HL-60/S4 (cell line): ENCODE measurements around the gene CACHD1.

ENCODE experiments used
- in situ Hi-C: fragments of 300-500 bp; cut with MboI; formaldehyde crosslinking; loops from 2 replicates; pipeline ENCODE4 v1.14.3; 2022; ENCODE audit warnings: low sequenced_read_pairs

CACHD1 gene

GRCh38 chr1:64469977-64470664, at the start of gene CACHD1:
Gene CACHD1 (plus strand): TSS chr1:64470129. CDS start chr1:64470745, 616 bp downstream.
- in situ Hi-C loops = no loop called here

- in situ Hi-C loops = no loop called here
Observed at GRCh38 chr1:64421377-64421776, 48.6 kb upstream of the CACHD1 start.

- in situ Hi-C loops = no loop called here
Observed at GRCh38 chr1:64423526-64423925, 46.4 kb upstream of the CACHD1 start.

GRCh38 chr1:64424412-64424811, 45.5 kb upstream of the CACHD1 start:
- in situ Hi-C loops = no loop called here

GRCh38 chr1:64425521-64425920, 44.4 kb upstream of the CACHD1 start:
- in situ Hi-C loops = no loop called here

- in situ Hi-C loops = no loop called here
Observed at GRCh38 chr1:64426681-64427080, 43.2 kb upstream of the CACHD1 start.

- in situ Hi-C loops = no loop called here
Observed at GRCh38 chr1:64427879-64428278, 42.0 kb upstream of the CACHD1 start.

GRCh38 chr1:64433308-64433707, 36.6 kb upstream of the CACHD1 start:
- in situ Hi-C loops = no loop called here

- in situ Hi-C loops = no loop called here
Observed at GRCh38 chr1:64433747-64434146, 36.2 kb upstream of the CACHD1 start.

GRCh38 chr1:64435000-64435399, 34.9 kb upstream of the CACHD1 start:
- in situ Hi-C loops = no loop called here

- in situ Hi-C loops = no loop called here
Observed at GRCh38 chr1:64437453-64437852, 32.5 kb upstream of the CACHD1 start.

GRCh38 chr1:64440183-64440826, 29.6 kb upstream of the CACHD1 start:
- in situ Hi-C loops = no loop called here

- in situ Hi-C loops = no loop called here
Observed at GRCh38 chr1:64451440-64451839, 18.5 kb upstream of the CACHD1 start.

GRCh38 chr1:64453688-64454087, 16.2 kb upstream of the CACHD1 start:
- in situ Hi-C loops = no loop called here

GRCh38 chr1:64458915-64459314, 11.0 kb upstream of the CACHD1 start:
- in situ Hi-C loops = no loop called here

- in situ Hi-C loops = no loop called here
Observed at GRCh38 chr1:64459743-64460142, 10.2 kb upstream of the CACHD1 start.

GRCh38 chr1:64466033-64466432, 3.9 kb upstream of the CACHD1 start:
- in situ Hi-C loops = no loop called here

- in situ Hi-C loops = no loop called here
Observed at GRCh38 chr1:64469116-64469976, 583 bp upstream of the CACHD1 start.

GRCh38 chr1:64470665-64471217, 812 bp downstream of the CACHD1 start:
- in situ Hi-C loops = no loop called here

- in situ Hi-C loops = no loop called here
Observed at GRCh38 chr1:64471218-64472039, 1.5 kb downstream of the CACHD1 start.

GRCh38 chr1:64472040-64472376, 2.1 kb downstream of the CACHD1 start:
- in situ Hi-C loops = no loop called here
